DND-41 (cell line): Measurements from ENCODE around the gene PLEKHO1.

Experiments used
- ATAC-seq: fragments of 200-7000 bp; cut with Tn5 transposase; 3 replicates; pipeline ENCODE4 v1.9.1; 2021; ENCODE audit warnings: low read depth; ENCODE audit not compliant: insufficient read depth
- DNase-seq: peaks from one replicate; pipeline ENCODE4 v3.0.0-alpha.2; 2020
- H2AFZ ChIP-seq: 2 replicates; pipeline ENCODE4 v1.6.0; 2012; ENCODE audit warnings: low read depth, low read length
- H3K27ac ChIP-seq: 2 replicates; pipeline ENCODE4 v1.5.1; 2012; ENCODE audit warnings: low read length, inconsistent platforms
- H3K27me3 ChIP-seq: fragments of 200-600 bp; sonication (generic); 2 replicates; pipeline ENCODE4 v1.6.0; 2012; ENCODE audit warnings: low read length, mild to moderate bottlenecking, inconsistent platforms; ENCODE audit not compliant: insufficient read depth, poor library complexity
- H3K36me3 ChIP-seq: 2 replicates; pipeline ENCODE4 v1.5.1; 2012; ENCODE audit warnings: low read length, inconsistent platforms; ENCODE audit not compliant: insufficient read depth
- H3K4me1 ChIP-seq: 2 replicates; pipeline ENCODE4 v1.5.1; 2012; ENCODE audit warnings: mild to moderate bottlenecking, low read length; ENCODE audit not compliant: insufficient read depth
- H3K4me2 ChIP-seq: 2 replicates; pipeline ENCODE4 v1.6.0; 2012; ENCODE audit warnings: mild to moderate bottlenecking, moderate library complexity, low read length, inconsistent platforms; ENCODE audit not compliant: insufficient read depth
- H3K4me3 ChIP-seq, 2 experiments: fragments of 200-600 bp in 1 of 2; shearing (Covaris generic) in 1 of 2; 2 replicates each; pipeline ENCODE4 v1.5.1; 2012 to 2016; ENCODE audit warnings: inconsistent platforms in 2 of 2, low read length in 2 of 2, mild to moderate bottlenecking in 2 of 2, low read depth in 1 of 2, moderate library complexity in 1 of 2
- H3K79me2 ChIP-seq: 2 replicates; pipeline ENCODE4 v1.6.0; 2012; ENCODE audit warnings: low read length, inconsistent platforms; ENCODE audit not compliant: insufficient read depth
- H3K9ac ChIP-seq: 2 replicates; pipeline ENCODE4 v1.6.0; 2012; ENCODE audit warnings: low read depth, mild to moderate bottlenecking, inconsistent platforms, low read length, moderate library complexity
- H3K9me3 ChIP-seq: 2 replicates; pipeline ENCODE4 v1.5.1; 2012; ENCODE audit warnings: low read length, moderate library complexity, mild to moderate bottlenecking, inconsistent platforms; ENCODE audit not compliant: insufficient read depth, severe bottlenecking
- H4K20me1 ChIP-seq: 2 replicates; pipeline ENCODE4 v1.6.0; 2012; ENCODE audit warnings: low read length; ENCODE audit not compliant: insufficient read depth
- EZH2 ChIP-seq: IDR thresholded peaks from 3 replicates; pipeline ENCODE4 v1.6.1; 2012; ENCODE audit warnings: borderline replicate concordance, low read depth, mild to moderate bottlenecking, moderate library complexity, low read length, inconsistent platforms; ENCODE audit not compliant: severe bottlenecking
- TF ChIP-seq, protein P1 (sequence below): IDR thresholded peaks from 2 replicates; pipeline ENCODE4 v1.5.1; 2012; ENCODE audit warnings: borderline replicate concordance, low read length, moderate library complexity, mild to moderate bottlenecking; ENCODE audit not compliant: poor library complexity, severe bottlenecking; ENCODE audit errors: extremely low read depth

PLEKHO1 gene

DNA sequence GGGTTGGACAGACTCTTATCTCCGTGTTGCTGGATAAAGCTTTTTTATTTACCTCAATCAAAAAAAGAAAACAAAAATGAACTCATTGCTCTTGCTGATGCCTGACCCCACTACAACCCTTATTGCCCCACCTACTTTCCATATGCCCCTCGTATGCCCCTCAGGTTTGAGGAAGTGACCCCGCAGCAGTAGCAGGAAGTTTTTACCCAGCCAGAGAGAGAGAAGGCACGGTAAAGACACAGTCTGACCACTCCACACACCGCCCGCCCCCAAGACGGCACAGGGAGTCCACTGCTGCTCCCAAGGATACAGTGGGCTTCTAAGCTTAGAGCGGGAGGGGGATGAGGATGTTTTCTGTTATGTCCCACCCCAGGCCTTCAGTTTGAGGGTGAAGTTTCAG, 9.8 kb downstream of the PLEKHO1 start:
- Histone ChIP-seq H4K20me1 (peaks cover 49% of the 10 kb centered on the region), H3K4me2 (no peak overlapping the region), H3K79me2 (peaks cover 11% of the 10 kb centered on the region), H3K36me3 (peaks cover 55% of the 10 kb centered on the region), H2AFZ (no peak overlapping the region), H3K4me3 (no peak overlapping the region), H3K27me3 (no peaks in the 10 kb centered on the region), H3K9ac (no peak overlapping the region), H3K9me3 (no peaks in the 10 kb centered on the region), H3K4me1 (peaks cover 54% of the 10 kb centered on the region), H3K27ac (no peak overlapping the region)
- TF ChIP-seq EZH2 = no peak
- TF ChIP-seq, protein P1, sequence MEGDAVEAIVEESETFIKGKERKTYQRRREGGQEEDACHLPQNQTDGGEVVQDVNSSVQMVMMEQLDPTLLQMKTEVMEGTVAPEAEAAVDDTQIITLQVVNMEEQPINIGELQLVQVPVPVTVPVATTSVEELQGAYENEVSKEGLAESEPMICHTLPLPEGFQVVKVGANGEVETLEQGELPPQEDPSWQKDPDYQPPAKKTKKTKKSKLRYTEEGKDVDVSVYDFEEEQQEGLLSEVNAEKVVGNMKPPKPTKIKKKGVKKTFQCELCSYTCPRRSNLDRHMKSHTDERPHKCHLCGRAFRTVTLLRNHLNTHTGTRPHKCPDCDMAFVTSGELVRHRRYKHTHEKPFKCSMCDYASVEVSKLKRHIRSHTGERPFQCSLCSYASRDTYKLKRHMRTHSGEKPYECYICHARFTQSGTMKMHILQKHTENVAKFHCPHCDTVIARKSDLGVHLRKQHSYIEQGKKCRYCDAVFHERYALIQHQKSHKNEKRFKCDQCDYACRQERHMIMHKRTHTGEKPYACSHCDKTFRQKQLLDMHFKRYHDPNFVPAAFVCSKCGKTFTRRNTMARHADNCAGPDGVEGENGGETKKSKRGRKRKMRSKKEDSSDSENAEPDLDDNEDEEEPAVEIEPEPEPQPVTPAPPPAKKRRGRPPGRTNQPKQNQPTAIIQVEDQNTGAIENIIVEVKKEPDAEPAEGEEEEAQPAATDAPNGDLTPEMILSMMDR = no peak
- no peak for ATAC-seq
- no peak for DNase-seq

DNA sequence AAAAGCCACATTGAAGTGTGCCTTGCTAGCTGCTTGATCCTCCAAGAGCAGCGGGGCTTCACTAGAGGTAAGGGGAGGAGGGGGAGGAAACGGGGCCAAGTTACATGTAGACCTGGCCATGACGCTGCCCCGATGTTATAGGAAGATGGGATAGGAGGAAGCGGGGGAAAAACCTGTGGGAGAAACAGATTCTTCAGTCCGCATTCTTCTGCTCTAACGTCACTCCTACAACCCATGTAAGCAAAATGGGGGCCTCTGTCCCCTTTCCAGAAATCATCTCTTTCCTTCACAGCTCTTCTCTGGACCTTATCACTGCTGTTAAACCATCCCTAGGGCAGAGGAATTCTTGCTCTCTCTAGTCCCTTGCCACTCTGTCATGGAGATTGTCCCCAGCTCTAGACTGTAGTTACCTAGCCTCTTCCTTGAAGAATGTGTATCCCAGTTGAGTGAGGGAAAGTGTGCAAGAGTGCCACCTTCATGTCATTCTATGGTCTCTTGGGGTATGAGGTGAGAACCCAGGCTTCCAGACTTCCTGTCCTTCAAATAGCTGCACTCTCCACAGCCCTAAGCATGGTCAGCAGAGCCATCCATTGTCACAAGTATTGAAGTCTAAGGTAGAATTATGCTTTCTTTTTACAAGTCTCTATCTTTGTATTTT, 11.4 kb downstream of the PLEKHO1 start:
- Histone ChIP-seq H3K36me3 (peaks cover 40% of the 10 kb centered on the region), H3K79me2 (no peaks in the 10 kb centered on the region; the same call in 1 of the 2 replicates), H3K4me3 (no peak overlapping the region), H3K4me2 (no peak overlapping the region), H3K9ac (no peak overlapping the region; the same call in 1 of the 2 replicates), H2AFZ (no peak overlapping the region), H4K20me1 (peaks cover 36% of the 10 kb centered on the region; the same call in 1 of the 2 replicates), H3K27me3 (no peaks in the 10 kb centered on the region), H3K9me3 (no peaks in the 10 kb centered on the region), H3K27ac (peak overlapping the region; percentile 33; the same call in 1 of the 2 replicates), H3K4me1 (peaks cover 46% of the 10 kb centered on the region)
- no peak for ATAC-seq
- no peak for TF ChIP-seq EZH2
- TF ChIP-seq, protein P1 = peak; percentile 23
- no peak for DNase-seq

DNA sequence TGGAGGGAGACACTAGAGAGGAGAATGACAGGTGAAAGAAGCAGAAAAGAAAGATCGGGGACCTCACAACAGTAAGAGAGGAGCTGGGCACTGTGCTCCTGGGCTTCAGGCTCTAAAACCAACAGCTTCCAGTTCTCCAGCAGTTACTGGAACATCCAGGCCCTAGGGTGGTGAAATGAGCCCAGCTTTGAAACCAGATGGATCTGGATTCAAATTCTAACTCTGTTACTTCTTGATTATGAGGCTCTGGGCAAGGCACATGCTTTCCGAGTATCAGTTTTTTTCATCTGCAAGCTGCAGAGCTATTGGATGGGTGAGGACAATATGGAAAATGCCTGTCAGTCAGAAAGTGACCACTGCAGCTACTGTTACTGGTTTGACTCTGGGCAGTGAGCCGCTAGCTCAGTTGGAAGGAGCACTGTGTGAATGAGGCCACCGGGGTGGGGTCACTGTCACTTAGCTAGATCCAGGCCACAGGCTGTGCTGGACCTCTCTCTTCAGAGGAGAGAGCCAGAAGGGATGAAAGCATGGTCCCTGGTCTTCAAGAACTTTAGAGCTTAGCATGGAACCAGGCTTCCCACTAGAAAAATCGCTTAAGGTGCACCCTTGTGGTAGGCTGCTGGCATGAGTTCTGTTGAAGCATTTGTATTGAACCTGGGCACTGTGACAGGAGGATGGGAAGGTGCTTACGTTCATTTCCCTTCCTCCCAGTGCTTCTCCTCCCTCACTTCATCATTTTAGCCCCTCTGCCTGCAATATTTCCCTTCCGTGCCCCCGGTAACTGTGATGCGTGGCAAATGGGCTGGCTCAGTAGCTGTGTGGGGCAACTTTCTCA, 12.2 kb downstream of the PLEKHO1 start:
- Histone ChIP-seq H2AFZ (no peak overlapping the region), H3K9me3 (no peaks in the 10 kb centered on the region), H3K4me1 (peaks cover 42% of the 10 kb centered on the region), H3K4me3 (no peak overlapping the region), H3K4me2 (0 out of 2 replicates have a peak overlapping the region, but pooled peaks have one; percentile 7), H3K27me3 (no peaks in the 10 kb centered on the region), H3K79me2 (no peaks in the 10 kb centered on the region), H3K9ac (0 out of 2 replicates have a peak overlapping the region, but pooled peaks have one; percentile 14), H3K36me3 (peaks cover 31% of the 10 kb centered on the region), H4K20me1 (peaks cover 31% of the 10 kb centered on the region; the same call in 1 of the 2 replicates), H3K27ac (peak overlapping the region; percentile 44; the same call in 1 of the 2 replicates)
- TF ChIP-seq EZH2 = no peak
- TF ChIP-seq, protein P1 = peak; percentile 46
- ATAC-seq (peak; percentile 22; the same call in 2 of the 3 replicates), DNase-seq (peak; percentile 32)
